Parathyroid adenoma (tissue), 2 donors: Measurements from ENCODE around the gene PALM.

Experiments used
- H2AFZ ChIP-seq: fragments of 300-600 bp; sonication (generic); one replicate; pipeline ENCODE4 v1.7.0; 2017; ENCODE audit warnings: antibody characterized with exemption, mild to moderate bottlenecking
- H3K27ac ChIP-seq: fragments of 300-600 bp; sonication (generic); one replicate; pipeline ENCODE4 v1.7.0; 2017
- H3K27me3 ChIP-seq: fragments of 300-600 bp; sonication (generic); one replicate; pipeline ENCODE4 v1.7.0; 2017; ENCODE audit warnings: low read length; ENCODE audit not compliant: control insufficient read depth, insufficient read depth
- H3K36me3 ChIP-seq: fragments of 300-600 bp; sonication (generic); one replicate; pipeline ENCODE4 v1.7.0; 2017; ENCODE audit warnings: low read length; ENCODE audit not compliant: control insufficient read depth, insufficient read depth
- H3K4me1 ChIP-seq: fragments of 300-600 bp; sonication (generic); one replicate; pipeline ENCODE4 v1.7.0; 2017; ENCODE audit warnings: control low read depth
- H3K4me2 ChIP-seq: fragments of 300-600 bp; sonication (generic); one replicate; pipeline ENCODE4 v1.7.0; 2017; ENCODE audit warnings: low read length
- H3K4me3 ChIP-seq: fragments of 300-600 bp; sonication (generic); one replicate; pipeline ENCODE4 v1.7.0; 2017; ENCODE audit warnings: low read depth, low read length
- H3K79me2 ChIP-seq: fragments of 300-600 bp; sonication (generic); one replicate; pipeline ENCODE4 v1.7.0; 2017; ENCODE audit warnings: control low read depth
- H3K9ac ChIP-seq: fragments of 300-600 bp; sonication (generic); one replicate; pipeline ENCODE4 v1.7.0; 2017; ENCODE audit warnings: mild to moderate bottlenecking
- H3K9me3 ChIP-seq: fragments of 300-600 bp; sonication (generic); one replicate; pipeline ENCODE4 v1.7.0; 2017; ENCODE audit warnings: low read length; ENCODE audit not compliant: control insufficient read depth
- CTCF ChIP-seq: fragments of 300-600 bp; sonication (generic); IDR thresholded peaks from one replicate; pipeline ENCODE4 v1.7.0; 2017; ENCODE audit warnings: antibody characterized with exemption, mild to moderate bottlenecking
- donor health status: primary hyperparathyroidism.

PALM gene

GRCh38 chr19:792306-792885, 83.7 kb downstream of the PALM start:
- Histone ChIP-seq H3K27me3 (no peaks in the 10 kb centered on the region), H3K9me3 (no peaks in the 10 kb centered on the region), H3K36me3 (no peaks in the 10 kb centered on the region), H3K9ac (no peak overlapping the region), H3K4me3 (no peak overlapping the region), H3K4me2 (no peak overlapping the region), H3K27ac (peak overlapping the region; percentile 12), H3K79me2 (no peaks in the 10 kb centered on the region), H3K4me1 (peaks cover 14% of the 10 kb centered on the region), H2AFZ (no peak overlapping the region)
- TF ChIP-seq CTCF, result no peak

- H3K27ac ChIP-seq, result no peak overlapping the region
- peaks cover 6% of the 10 kb centered on the region for H3K79me2 ChIP-seq
- H3K27me3 ChIP-seq, result no peaks in the 10 kb centered on the region
- H3K9me3 ChIP-seq, result no peaks in the 10 kb centered on the region
- H3K9ac ChIP-seq, result no peak overlapping the region
- H3K4me2 ChIP-seq, result no peak overlapping the region
- no peaks in the 10 kb centered on the region for H3K36me3 ChIP-seq
- H3K4me3 ChIP-seq, result no peak overlapping the region
- TF ChIP-seq CTCF, result no peak
- H3K4me1 ChIP-seq, result peaks cover 11% of the 10 kb centered on the region
- H2AFZ ChIP-seq, result no peak overlapping the region
Measured at GRCh38 chr19:793806-794205, 85.1 kb downstream of the PALM start.

- no peaks in the 10 kb centered on the region for H3K27me3 ChIP-seq
- H3K9me3 ChIP-seq, result no peaks in the 10 kb centered on the region
- H3K4me1 ChIP-seq, result peaks cover 9% of the 10 kb centered on the region
- no peak overlapping the region for H3K9ac ChIP-seq
- no peak for TF ChIP-seq CTCF
- no peak overlapping the region for H2AFZ ChIP-seq
- H3K4me3 ChIP-seq, result no peak overlapping the region
- H3K27ac ChIP-seq, result no peak overlapping the region
- H3K36me3 ChIP-seq, result no peaks in the 10 kb centered on the region
- H3K4me2 ChIP-seq, result no peak overlapping the region
- H3K79me2 ChIP-seq, result peaks cover 14% of the 10 kb centered on the region
Measured at GRCh38 chr19:795073-795611, 86.4 kb downstream of the PALM start.

- H3K9ac ChIP-seq, result no peak overlapping the region
- H3K4me1 ChIP-seq, result peaks cover 16% of the 10 kb centered on the region
- no peaks in the 10 kb centered on the region for H3K36me3 ChIP-seq
- TF ChIP-seq CTCF, result no peak
- H3K79me2 ChIP-seq, result peaks cover 17% of the 10 kb centered on the region
- H3K4me2 ChIP-seq, result peak overlapping the region; percentile 89
- H3K27me3 ChIP-seq, result no peaks in the 10 kb centered on the region
- no peaks in the 10 kb centered on the region for H3K9me3 ChIP-seq
- H2AFZ ChIP-seq, result peak overlapping the region; percentile 100
- H3K4me3 ChIP-seq, result peak overlapping the region; percentile 67
- peak overlapping the region; percentile 72 for H3K27ac ChIP-seq
Measured at GRCh38 chr19:795691-796581, 87.2 kb downstream of the PALM start.
